ENCODE results near the gene GMDS.

- no peak for TF ChIP-seq CTCF (IDR thresholded peaks at IDR 0.05)
- TF ChIP-seq EZH2 (IDR thresholded peaks at IDR 0.05; ENCODE audit: borderline replicate concordance, insufficient read depth, low read depth, low read length, poor library complexity, severe bottlenecking) = no peak
These were observed 42.1 kb downstream of the GMDS start for GRCh38 chr6:2203264-2203663.
